BE2C (cell line): ENCODE data around the gene AUTS2.
"Not testable (repeated sequence)": the region's sequence is repeated elsewhere in the genome, so short reads cannot be mapped to it uniquely, and the experiment has no call there.

Experiments used
- DNase-seq: peaks from one replicate; pipeline ENCODE4 v3.0.0-alpha.2; 2020
- H3K27me3 ChIP-seq: fragments of 250-450 bp; sonication (Bioruptor Pico); 2 replicates; pipeline ENCODE4 v1.5.1; 2020; ENCODE audit warnings: mild to moderate bottlenecking
- H3K36me3 ChIP-seq: fragments of 250-450 bp; sonication (Bioruptor Pico); 2 replicates; pipeline ENCODE4 v1.5.1; 2020; ENCODE audit warnings: mild to moderate bottlenecking
- H3K4me1 ChIP-seq: fragments of 250-450 bp; sonication (Bioruptor Pico); 2 replicates; pipeline ENCODE4 v1.5.1; 2020
- H3K4me3 ChIP-seq: 2 replicates; pipeline ENCODE4 v1.5.1; 2011; ENCODE audit warnings: low read depth, low read length
- H3K9me3 ChIP-seq: fragments of 250-450 bp; sonication (Bioruptor Pico); 2 replicates; pipeline ENCODE4 v1.5.1; 2020
- TF ChIP-seq, protein P1 (sequence below): IDR thresholded peaks from 2 replicates; pipeline ENCODE4 v1.5.1; 2012; ENCODE audit warnings: mild to moderate bottlenecking, low read depth, low read length

The AUTS2 gene

DNA sequence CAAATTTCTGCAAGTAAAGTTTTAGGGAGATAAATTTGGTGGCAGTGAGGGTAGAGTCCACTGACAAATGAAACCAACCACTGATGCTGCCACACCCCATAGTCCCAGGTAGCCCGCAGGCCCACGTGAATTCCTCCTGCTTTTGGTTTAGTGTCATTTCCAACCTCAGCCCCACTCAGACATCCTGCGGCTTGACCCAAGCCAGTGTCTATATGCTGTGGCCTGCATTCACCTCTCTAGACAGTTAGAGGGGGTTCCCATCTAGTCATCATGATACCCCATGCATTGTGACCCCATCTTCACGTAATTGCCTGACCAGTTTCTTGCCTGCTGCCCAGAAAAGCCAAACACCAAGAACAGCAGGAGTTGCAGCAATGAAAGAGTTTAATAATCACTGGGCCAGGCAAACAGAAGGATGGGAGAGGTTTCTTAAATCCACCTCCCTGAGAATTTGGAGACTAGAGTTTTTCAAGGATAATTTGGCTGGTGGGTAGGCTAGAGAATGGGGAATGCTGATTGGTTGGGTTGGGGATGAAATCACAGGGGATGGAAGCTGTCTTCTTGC, 1201.6 kb downstream of the AUTS2 start:
- H3K9me3 ChIP-seq: no peaks in the 10 kb centered on the region
- H3K4me1 ChIP-seq: no peaks in the 10 kb centered on the region
- DNase-seq: no peak
- no peaks in the 10 kb centered on the region for H3K36me3 ChIP-seq
- TF ChIP-seq, protein P1, sequence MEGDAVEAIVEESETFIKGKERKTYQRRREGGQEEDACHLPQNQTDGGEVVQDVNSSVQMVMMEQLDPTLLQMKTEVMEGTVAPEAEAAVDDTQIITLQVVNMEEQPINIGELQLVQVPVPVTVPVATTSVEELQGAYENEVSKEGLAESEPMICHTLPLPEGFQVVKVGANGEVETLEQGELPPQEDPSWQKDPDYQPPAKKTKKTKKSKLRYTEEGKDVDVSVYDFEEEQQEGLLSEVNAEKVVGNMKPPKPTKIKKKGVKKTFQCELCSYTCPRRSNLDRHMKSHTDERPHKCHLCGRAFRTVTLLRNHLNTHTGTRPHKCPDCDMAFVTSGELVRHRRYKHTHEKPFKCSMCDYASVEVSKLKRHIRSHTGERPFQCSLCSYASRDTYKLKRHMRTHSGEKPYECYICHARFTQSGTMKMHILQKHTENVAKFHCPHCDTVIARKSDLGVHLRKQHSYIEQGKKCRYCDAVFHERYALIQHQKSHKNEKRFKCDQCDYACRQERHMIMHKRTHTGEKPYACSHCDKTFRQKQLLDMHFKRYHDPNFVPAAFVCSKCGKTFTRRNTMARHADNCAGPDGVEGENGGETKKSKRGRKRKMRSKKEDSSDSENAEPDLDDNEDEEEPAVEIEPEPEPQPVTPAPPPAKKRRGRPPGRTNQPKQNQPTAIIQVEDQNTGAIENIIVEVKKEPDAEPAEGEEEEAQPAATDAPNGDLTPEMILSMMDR: no peak
- H3K4me3 ChIP-seq: no peak overlapping the region
- no peaks in the 10 kb centered on the region for H3K27me3 ChIP-seq

DNA sequence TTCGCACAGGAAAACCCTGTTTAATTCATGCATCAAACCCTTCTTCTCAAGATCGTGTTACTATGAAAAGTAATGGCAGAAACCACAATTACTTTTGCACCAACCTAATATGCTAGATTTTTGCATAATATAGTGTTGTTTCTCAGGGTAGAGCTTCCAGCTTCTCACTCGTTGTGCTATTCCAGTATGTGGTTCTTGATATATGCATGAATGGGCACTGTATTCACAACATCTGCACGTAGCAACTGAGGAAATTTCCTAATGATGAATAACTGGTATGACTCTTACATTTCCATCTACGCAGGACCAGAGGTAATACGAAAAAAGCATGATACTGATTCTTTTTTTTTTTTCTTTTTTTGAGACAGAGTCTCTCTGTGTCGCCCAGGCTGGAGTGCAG, 1207.1 kb downstream of the AUTS2 start:
- TF ChIP-seq, protein P1: no peak
- DNase-seq: no peak
- H3K4me1 ChIP-seq: no peaks in the 10 kb centered on the region
- H3K9me3 ChIP-seq: no peaks in the 10 kb centered on the region
- no peaks in the 10 kb centered on the region for H3K36me3 ChIP-seq
- H3K4me3 ChIP-seq: no peak overlapping the region
- peaks cover 3% of the 10 kb centered on the region; the same call in 1 of the 2 replicates for H3K27me3 ChIP-seq

- Histone ChIP-seq H3K27me3 (peaks cover 3% of the 10 kb centered on the region; the same call in 1 of the 2 replicates), H3K4me1 (no peaks in the 10 kb centered on the region), H3K4me3 (no peak overlapping the region), H3K9me3 (no peaks in the 10 kb centered on the region), H3K36me3 (no peaks in the 10 kb centered on the region)
- no peak for DNase-seq
- TF ChIP-seq, protein P1: no peak
These were observed 1209.4 kb downstream of the AUTS2 start for GRCh38 chr7:70807650-70808049.

- H3K4me1 ChIP-seq: no peaks in the 10 kb centered on the region
- no peaks in the 10 kb centered on the region for H3K9me3 ChIP-seq
- no peak for DNase-seq
- TF ChIP-seq, protein P1: no peak
- H3K36me3 ChIP-seq: no peaks in the 10 kb centered on the region
- peaks cover 3% of the 10 kb centered on the region; the same call in 1 of the 2 replicates for H3K27me3 ChIP-seq
- no peak overlapping the region for H3K4me3 ChIP-seq
These were observed 1210.6 kb downstream of the AUTS2 start for GRCh38 chr7:70808876-70809275.

DNA sequence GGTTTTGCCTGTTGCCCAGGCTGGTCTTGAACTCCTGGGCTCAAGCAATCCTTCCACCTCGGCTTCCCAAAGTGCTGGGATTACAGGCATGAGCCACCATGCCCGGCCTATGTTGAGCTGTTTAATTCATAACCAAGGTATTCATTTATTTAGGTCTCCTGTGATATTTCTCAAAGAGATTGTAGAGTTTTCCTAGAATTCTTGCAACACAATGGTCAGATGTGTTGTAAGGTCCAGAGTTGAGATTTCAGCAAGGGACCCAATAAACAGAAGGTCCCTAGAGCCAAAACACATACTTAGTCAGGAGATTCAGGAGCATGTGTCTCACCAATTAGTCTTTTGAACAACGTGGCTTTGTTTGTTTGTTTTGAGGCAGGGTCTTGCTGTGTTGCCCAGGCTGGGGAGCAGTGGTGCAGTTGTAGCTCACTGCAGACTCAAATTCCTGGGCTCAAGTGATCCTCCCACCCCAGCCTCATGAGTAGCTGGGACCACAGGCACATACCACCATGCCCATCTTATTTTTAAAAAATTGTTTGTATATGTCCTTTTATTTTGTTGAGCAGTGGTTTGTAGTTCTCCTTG, 1212.4 kb downstream of the AUTS2 start:
- Histone ChIP-seq H3K4me1 (no peaks in the 10 kb centered on the region), H3K36me3 (no peaks in the 10 kb centered on the region), H3K4me3 (no peak overlapping the region), H3K27me3 (peaks cover 3% of the 10 kb centered on the region; the same call in 1 of the 2 replicates), H3K9me3 (no peaks in the 10 kb centered on the region)
- DNase-seq: no peak
- TF ChIP-seq, protein P1: no peak

- H3K4me3 ChIP-seq: no peak overlapping the region
- H3K4me1 ChIP-seq: no peaks in the 10 kb centered on the region
- H3K27me3 ChIP-seq: peaks cover 3% of the 10 kb centered on the region; the same call in 1 of the 2 replicates
- H3K36me3 ChIP-seq: no peaks in the 10 kb centered on the region
- DNase-seq: no peak
- TF ChIP-seq, protein P1: peak; percentile 33
- no peaks in the 10 kb centered on the region for H3K9me3 ChIP-seq
These were observed 1214.2 kb downstream of the AUTS2 start for GRCh38 chr7:70812511-70812910.

DNA sequence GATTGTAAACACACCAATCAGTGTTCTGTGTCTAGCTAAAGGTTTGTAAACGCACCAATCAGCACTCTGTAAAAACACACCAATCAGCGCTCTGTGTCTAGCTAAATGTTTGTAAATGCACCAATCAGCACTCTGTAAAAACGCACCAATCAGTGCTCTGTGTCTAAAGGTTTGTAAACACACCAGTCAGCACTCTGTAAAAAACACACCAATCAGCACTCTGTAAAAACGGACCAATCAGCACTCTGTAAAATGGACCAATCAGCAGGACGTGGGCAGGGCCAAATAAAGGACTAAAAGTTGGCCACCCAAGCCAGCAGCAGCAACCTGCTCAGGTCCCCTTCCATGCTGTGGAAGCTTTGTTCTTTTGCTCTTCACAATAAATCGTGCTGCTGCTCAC, 1224.2 kb downstream of the AUTS2 start:
- H3K27me3 ChIP-seq, DNase-seq, H3K36me3 ChIP-seq, H3K4me3 ChIP-seq, H3K4me1 ChIP-seq, H3K9me3 ChIP-seq: not testable (repeated sequence)
